Measurements from ENCODE around the gene SIAH3. TPM values are rescaled to one million over a fixed set of nuclear protein-coding genes. Genes with fewer than 3 reads are reported as not detected.

The SIAH3 gene
- total RNA-seq, 2 donors from 2014 or later = not detected

- no peak for DNase-seq
- intact Hi-C loops (cut with DNase I) = no loop called here
Observed at GRCh38 chr13:45744979-45745378, 106.6 kb downstream of the SIAH3 start.

GRCh38 chr13:45742985-45743384 is 108.6 kb downstream of the SIAH3 start:
- Histone ChIP-seq H3K27ac (no peak overlapping the region), H3K4me3 (no peak overlapping the region), H3K9me3 (no peaks in the 10 kb centered on the region), H3K27me3 (no peaks in the 10 kb centered on the region), H3K36me3 (no peaks in the 10 kb centered on the region), H3K4me1 (no peaks in the 10 kb centered on the region), H3K9ac (ENCODE audit: low read depth in 2 of 2, low read length in 2 of 2) (no peak overlapping the region)
- DNase-seq = no peak
- intact Hi-C loops (cut with DNase I) = no loop called here
- TF ChIP-seq CTCF (IDR thresholded peaks at IDR 0.05) = no peak

More at GRCh38 chr13:45744979-45745378, 106.6 kb downstream of the SIAH3 start:
- H3K9me3 ChIP-seq = no peaks in the 10 kb centered on the region
- no peak overlapping the region for H3K27ac ChIP-seq
- no peaks in the 10 kb centered on the region for H3K36me3 ChIP-seq
- H3K4me3 ChIP-seq = no peak overlapping the region
- no peaks in the 10 kb centered on the region for H3K4me1 ChIP-seq
- H3K27me3 ChIP-seq = no peaks in the 10 kb centered on the region
- TF ChIP-seq CTCF (IDR thresholded peaks at IDR 0.05) = no peak
- H3K9ac ChIP-seq (ENCODE audit: low read depth in 2 of 2, low read length in 2 of 2) = no peak overlapping the region

- Histone ChIP-seq H3K27me3 (no peaks in the 10 kb centered on the region), H3K36me3 (no peaks in the 10 kb centered on the region), H3K9me3 (no peaks in the 10 kb centered on the region), H3K27ac (no peak overlapping the region), H3K4me3 (no peak overlapping the region), H3K4me1 (no peaks in the 10 kb centered on the region), H3K9ac (ENCODE audit: low read depth in 2 of 2, low read length in 2 of 2) (no peak overlapping the region)
- intact Hi-C loops (cut with DNase I) = no loop called here
- TF ChIP-seq CTCF (IDR thresholded peaks at IDR 0.05) = no peak
- no peak for DNase-seq
Observed at GRCh38 chr13:45737571-45738017, 114.0 kb downstream of the SIAH3 start.

GRCh38 chr13:45733361-45733760 is 118.2 kb downstream of the SIAH3 start:
- intact Hi-C loops (cut with DNase I) = no loop called here
- H3K36me3 ChIP-seq = no peaks in the 10 kb centered on the region
- TF ChIP-seq CTCF (IDR thresholded peaks at IDR 0.05) = no peak
- DNase-seq = no peak
- no peak overlapping the region for H3K4me3 ChIP-seq
- no peak overlapping the region for H3K27ac ChIP-seq
- no peaks in the 10 kb centered on the region for H3K27me3 ChIP-seq
- H3K9ac ChIP-seq (ENCODE audit: low read depth in 2 of 2, low read length in 2 of 2) = no peak overlapping the region
- H3K9me3 ChIP-seq = no peaks in the 10 kb centered on the region
- no peaks in the 10 kb centered on the region for H3K4me1 ChIP-seq

- no peak for DNase-seq
- Histone ChIP-seq H3K4me1 (no peaks in the 10 kb centered on the region), H3K9me3 (no peaks in the 10 kb centered on the region), H3K4me3 (no peak overlapping the region), H3K9ac (ENCODE audit: low read depth in 2 of 2, low read length in 2 of 2) (no peak overlapping the region), H3K36me3 (no peaks in the 10 kb centered on the region), H3K27me3 (no peaks in the 10 kb centered on the region), H3K27ac (no peak overlapping the region)
- intact Hi-C loops (cut with DNase I) = no loop called here
- TF ChIP-seq CTCF (IDR thresholded peaks at IDR 0.05) = no peak
Observed at GRCh38 chr13:45732916-45733315, 118.6 kb downstream of the SIAH3 start.

- intact Hi-C loops (cut with DNase I) = no loop called here
- no peak overlapping the region for H3K27ac ChIP-seq
- no peaks in the 10 kb centered on the region for H3K27me3 ChIP-seq
- no peak for TF ChIP-seq CTCF (IDR thresholded peaks at IDR 0.05)
- no peaks in the 10 kb centered on the region for H3K9me3 ChIP-seq
- no peaks in the 10 kb centered on the region for H3K36me3 ChIP-seq
- no peak overlapping the region for H3K4me3 ChIP-seq
- no peak overlapping the region for H3K9ac ChIP-seq (ENCODE audit: low read depth in 2 of 2, low read length in 2 of 2)
- no peak for DNase-seq
- no peaks in the 10 kb centered on the region for H3K4me1 ChIP-seq
Observed at GRCh38 chr13:45731455-45731854, 120.1 kb downstream of the SIAH3 start.

Data from colonic mucosa (tissue), 4 donors.